Lower lobe of right lung (tissue), 2 donors: ENCODE data around the gene PRKG1. TPM values are rescaled to one million over a fixed set of nuclear protein-coding genes. Genes with fewer than 3 reads are reported as not detected.
"Not testable (repeated sequence)": the region's sequence is repeated elsewhere in the genome, so short reads cannot be mapped to it uniquely, and the experiment has no call there.

Experiments
- ATAC-seq, 2 donors: fragments of 200-7000 bp; cut with Tn5 transposase; one replicate each; pipeline ENCODE4 v1.9.1; 2020 to 2022; ENCODE audit warnings: mild to moderate bottlenecking in 2 of 2, moderate library complexity in 2 of 2
- DNase-seq: peaks from one replicate; pipeline ENCODE4 v3.0.0-alpha.2; 2020
- H3K27ac ChIP-seq: fragments of 200-600 bp; one replicate; pipeline ENCODE4 v1.8.0; 2022
- H3K27me3 ChIP-seq: fragments of 200-600 bp; one replicate; pipeline ENCODE4 v1.8.0; 2022; ENCODE audit warnings: low read depth
- H3K36me3 ChIP-seq: fragments of 200-600 bp; one replicate; pipeline ENCODE4 v1.8.0; 2022; ENCODE audit warnings: mild to moderate bottlenecking
- H3K4me1 ChIP-seq: fragments of 200-600 bp; one replicate; pipeline ENCODE4 v1.8.0; 2022
- H3K4me3 ChIP-seq: fragments of 200-600 bp; one replicate; pipeline ENCODE4 v1.8.0; 2022; ENCODE audit warnings: mild to moderate bottlenecking
- H3K9me3 ChIP-seq: fragments of 200-600 bp; one replicate; pipeline ENCODE4 v1.8.0; 2022
- intact Hi-C: fragments of 100-400 bp; cut with DNase I; formaldehyde crosslinking; loops from one replicate; pipeline ENCODE4 v1.11.0; 2022
- total RNA-seq: library from RNA; stranded (reverse); fragmentation: NEBNext Ultra II Directional; extraction: Animal tissue kit (Norgen Biotek cat#: 25700); gene quantifications from one replicate; pipeline ENCODE4 v1.2.1, GENCODE V29; 2021
- TF ChIP-seq, protein P1 (sequence below): fragments of 200-600 bp; IDR thresholded peaks from one replicate; pipeline ENCODE4 v1.8.0; 2022; ENCODE audit warnings: antibody characterized with exemption, mild to moderate bottlenecking
- donor health status: DM: no; HTN: yes; CAD: no; lungs with severe emphysema.

PRKG1 gene
- total RNA-seq, 1 donor from 2014 or later = 23.6 TPM

DNA sequence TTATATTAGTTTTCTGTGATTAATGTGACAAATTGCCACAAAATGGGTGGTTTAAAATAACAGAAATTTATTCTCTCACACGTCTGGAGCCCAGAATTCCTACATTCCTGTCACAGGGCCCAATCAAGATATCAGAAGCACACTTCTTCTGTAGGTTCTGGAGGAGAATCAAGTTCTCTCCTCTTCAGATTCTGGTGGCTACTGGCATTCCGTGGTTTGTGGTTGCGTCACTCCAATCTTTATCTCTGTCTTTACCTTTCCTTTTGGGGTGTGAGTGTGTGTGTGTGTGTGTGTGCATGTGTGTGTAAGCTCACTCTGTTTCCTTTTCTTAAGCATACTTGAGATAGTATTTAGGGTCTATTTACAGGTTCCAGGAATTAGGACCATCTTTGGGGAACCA is 1124.3 kb downstream of the PRKG1 start:
- no peaks in the 10 kb centered on the region for H3K36me3 ChIP-seq
- H3K4me1 ChIP-seq = no peaks in the 10 kb centered on the region
- TF ChIP-seq, protein P1, sequence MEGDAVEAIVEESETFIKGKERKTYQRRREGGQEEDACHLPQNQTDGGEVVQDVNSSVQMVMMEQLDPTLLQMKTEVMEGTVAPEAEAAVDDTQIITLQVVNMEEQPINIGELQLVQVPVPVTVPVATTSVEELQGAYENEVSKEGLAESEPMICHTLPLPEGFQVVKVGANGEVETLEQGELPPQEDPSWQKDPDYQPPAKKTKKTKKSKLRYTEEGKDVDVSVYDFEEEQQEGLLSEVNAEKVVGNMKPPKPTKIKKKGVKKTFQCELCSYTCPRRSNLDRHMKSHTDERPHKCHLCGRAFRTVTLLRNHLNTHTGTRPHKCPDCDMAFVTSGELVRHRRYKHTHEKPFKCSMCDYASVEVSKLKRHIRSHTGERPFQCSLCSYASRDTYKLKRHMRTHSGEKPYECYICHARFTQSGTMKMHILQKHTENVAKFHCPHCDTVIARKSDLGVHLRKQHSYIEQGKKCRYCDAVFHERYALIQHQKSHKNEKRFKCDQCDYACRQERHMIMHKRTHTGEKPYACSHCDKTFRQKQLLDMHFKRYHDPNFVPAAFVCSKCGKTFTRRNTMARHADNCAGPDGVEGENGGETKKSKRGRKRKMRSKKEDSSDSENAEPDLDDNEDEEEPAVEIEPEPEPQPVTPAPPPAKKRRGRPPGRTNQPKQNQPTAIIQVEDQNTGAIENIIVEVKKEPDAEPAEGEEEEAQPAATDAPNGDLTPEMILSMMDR = no peak
- H3K27me3 ChIP-seq = no peaks in the 10 kb centered on the region
- no peak for DNase-seq
- no peaks in the 10 kb centered on the region for H3K9me3 ChIP-seq
- H3K27ac ChIP-seq = no peak overlapping the region
- peak in 1 of 2 donors; percentile 40 for ATAC-seq
- intact Hi-C loops = no loop called here
- H3K4me3 ChIP-seq = no peak overlapping the region

DNA sequence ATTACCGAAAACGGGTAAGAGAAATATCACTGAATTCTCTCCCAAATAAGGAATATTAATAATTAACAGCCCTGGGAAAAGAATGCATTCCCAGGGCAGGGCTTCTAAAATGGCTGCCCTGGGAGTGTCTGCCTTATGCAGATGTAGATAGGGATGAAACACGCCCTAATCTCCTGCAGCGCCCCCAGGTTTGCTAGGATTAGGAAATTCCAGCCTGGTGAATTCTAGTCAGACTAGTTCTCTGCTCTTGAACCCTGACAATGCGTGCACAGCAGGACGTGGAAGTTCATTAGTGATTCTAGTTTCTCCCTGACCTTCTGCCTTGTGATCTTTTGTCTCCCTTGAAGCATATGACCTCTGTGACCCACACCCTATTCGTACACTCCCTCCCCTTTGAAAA is 1130.6 kb downstream of the PRKG1 start:
- H3K4me1 ChIP-seq, intact Hi-C loops, DNase-seq, H3K27ac ChIP-seq, H3K9me3 ChIP-seq, ATAC-seq, H3K4me3 ChIP-seq, H3K27me3 ChIP-seq, H3K36me3 ChIP-seq: not testable (repeated sequence)

DNA sequence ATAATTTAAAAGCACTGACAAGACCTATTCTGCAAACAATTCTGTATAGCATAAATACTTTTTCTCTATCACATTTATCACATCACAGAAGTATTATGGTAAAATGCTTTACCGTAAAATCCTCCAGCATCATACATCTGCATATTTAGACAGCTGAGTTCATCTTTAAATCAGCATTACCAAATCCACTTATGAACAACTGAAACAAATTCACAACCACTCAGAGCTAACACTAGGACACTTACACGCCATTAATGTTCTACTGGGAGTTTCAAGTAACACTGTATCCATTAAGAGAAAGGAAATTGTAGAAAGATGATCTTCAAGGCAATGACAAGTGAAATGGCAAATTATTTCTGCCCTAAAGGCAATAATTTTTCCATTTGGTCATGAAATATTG is 1134.1 kb downstream of the PRKG1 start:
- intact Hi-C loops = no loop called here
- no peaks in the 10 kb centered on the region for H3K36me3 ChIP-seq
- H3K4me3 ChIP-seq = no peak overlapping the region
- TF ChIP-seq, protein P1 = no peak
- DNase-seq = no peak
- no peak for ATAC-seq
- no peaks in the 10 kb centered on the region for H3K4me1 ChIP-seq
- H3K27ac ChIP-seq = no peak overlapping the region
- no peaks in the 10 kb centered on the region for H3K27me3 ChIP-seq
- no peaks in the 10 kb centered on the region for H3K9me3 ChIP-seq

DNA sequence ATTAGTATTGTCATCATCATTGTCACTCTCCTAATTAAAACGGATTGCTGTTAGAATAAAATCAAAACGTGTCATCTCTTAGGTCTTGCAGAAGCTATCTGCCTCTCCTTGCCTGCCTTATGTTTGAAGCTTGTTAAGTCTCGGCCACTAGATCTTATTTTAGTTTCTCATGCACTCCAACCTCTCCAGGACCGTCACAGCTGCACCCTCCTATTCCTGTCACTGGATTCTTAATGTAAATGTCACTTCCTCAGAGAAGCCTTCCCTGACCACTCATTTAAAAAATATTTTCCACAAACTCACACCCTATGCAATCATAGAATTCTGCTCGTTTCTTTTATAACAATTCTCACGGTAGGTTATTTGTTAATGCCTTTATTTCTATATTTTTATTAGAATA is 1135.9 kb downstream of the PRKG1 start:
- intact Hi-C loops = no loop called here
- TF ChIP-seq, protein P1 = no peak
- H3K4me1 ChIP-seq = no peaks in the 10 kb centered on the region
- no peaks in the 10 kb centered on the region for H3K9me3 ChIP-seq
- DNase-seq (no peak), ATAC-seq (no peak)
- H3K36me3 ChIP-seq = no peaks in the 10 kb centered on the region
- H3K4me3 ChIP-seq = no peak overlapping the region
- no peaks in the 10 kb centered on the region for H3K27me3 ChIP-seq
- H3K27ac ChIP-seq = no peak overlapping the region

DNA sequence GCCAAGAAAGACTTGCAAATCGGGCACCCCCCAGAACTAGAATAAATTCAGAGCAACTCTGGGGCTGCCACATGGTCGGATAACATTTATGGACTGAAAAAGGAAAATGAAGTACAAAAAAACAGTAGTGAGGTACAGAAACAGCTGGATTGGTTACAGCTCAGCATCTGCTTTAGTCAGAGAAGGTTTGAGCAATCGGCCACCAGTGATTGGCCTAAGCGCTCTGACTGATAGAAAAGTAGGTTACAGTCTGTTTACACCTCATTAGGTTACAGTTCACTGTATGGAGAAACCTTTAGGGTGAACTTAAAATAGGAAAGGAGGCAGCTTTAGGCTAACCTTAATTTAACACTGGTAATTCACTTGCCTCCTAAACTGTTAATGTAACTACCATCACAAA is 1137.8 kb downstream of the PRKG1 start:
- H3K4me3 ChIP-seq = no peak overlapping the region
- intact Hi-C loops = no loop called here
- no peaks in the 10 kb centered on the region for H3K27me3 ChIP-seq
- DNase-seq = no peak
- no peaks in the 10 kb centered on the region for H3K9me3 ChIP-seq
- H3K4me1 ChIP-seq = no peaks in the 10 kb centered on the region
- ATAC-seq = no peak
- no peak overlapping the region for H3K27ac ChIP-seq
- TF ChIP-seq, protein P1 = no peak
- no peaks in the 10 kb centered on the region for H3K36me3 ChIP-seq

DNA sequence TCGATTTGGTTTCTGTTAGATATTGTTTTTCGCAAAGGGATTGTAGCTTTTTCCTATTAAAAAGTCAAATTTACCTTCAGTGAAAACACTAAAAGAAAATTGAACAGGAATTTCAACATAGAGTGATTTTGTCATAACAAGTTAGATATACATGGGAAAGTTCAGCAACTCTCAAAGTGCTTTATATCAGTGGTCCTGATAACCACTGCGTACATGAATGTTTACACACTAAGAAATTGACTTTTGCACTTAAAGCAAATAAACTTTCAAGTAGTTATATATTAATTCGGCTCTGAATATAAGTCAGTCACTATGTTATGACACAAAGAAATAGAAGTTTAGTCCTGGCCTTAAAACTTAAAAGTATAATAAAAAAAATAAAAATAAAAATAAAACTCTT is 1138.5 kb downstream of the PRKG1 start:
- Histone ChIP-seq H3K4me1 (no peaks in the 10 kb centered on the region), H3K36me3 (no peaks in the 10 kb centered on the region), H3K9me3 (no peaks in the 10 kb centered on the region), H3K27ac (no peak overlapping the region), H3K27me3 (no peaks in the 10 kb centered on the region), H3K4me3 (no peak overlapping the region)
- TF ChIP-seq, protein P1 = no peak
- ATAC-seq (no peak), DNase-seq (no peak)
- intact Hi-C loops = no loop called here
